ENCODE measurements around the gene HPCAL1.
A peak's percentile ranks its signal among the peaks of the same experiment; 100 is the strongest.

The HPCAL1 gene

DNA sequence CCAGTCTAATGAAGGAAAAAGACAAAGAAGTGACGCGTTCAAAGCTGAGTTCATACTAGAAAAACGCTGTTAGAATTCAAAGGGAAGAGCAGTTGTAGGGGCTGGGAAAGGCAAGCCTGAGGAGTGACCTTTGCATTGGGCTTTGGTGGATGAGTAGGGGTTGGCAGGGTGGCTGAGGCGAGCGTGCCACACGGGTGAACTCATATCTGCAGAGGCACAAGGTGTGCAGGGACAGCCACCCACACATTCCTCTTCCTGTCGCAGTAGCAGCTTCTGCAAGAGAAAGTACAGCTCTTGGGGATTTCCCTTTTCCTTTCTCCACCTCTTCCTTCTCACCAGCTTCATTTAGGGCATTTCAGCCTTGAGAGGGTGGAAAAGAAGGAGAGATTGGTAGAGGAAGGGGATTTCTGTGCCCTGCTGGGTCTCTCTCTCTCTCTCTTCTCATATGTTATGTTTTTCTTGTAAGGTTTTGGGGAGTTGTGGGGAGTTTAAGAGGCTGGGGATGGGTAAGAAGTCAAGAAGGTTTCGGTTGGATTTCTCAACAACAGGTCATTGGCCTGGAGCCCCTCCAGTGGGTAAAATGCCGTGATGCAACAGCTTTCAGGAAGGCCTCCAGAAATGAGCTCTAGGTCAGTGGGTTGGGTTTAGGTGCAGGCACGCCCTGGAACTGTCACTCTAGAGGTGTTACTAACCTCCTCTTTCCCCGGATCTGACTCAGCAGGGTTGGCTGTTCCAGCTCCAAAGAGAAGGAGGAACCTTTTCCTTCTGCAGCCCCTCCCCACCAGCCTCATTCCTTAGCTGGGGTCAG lies 105.3 kb downstream of the HPCAL1 start:
- DNase-seq (ENCODE audit: low read depth), result peak; percentile 32

DNA sequence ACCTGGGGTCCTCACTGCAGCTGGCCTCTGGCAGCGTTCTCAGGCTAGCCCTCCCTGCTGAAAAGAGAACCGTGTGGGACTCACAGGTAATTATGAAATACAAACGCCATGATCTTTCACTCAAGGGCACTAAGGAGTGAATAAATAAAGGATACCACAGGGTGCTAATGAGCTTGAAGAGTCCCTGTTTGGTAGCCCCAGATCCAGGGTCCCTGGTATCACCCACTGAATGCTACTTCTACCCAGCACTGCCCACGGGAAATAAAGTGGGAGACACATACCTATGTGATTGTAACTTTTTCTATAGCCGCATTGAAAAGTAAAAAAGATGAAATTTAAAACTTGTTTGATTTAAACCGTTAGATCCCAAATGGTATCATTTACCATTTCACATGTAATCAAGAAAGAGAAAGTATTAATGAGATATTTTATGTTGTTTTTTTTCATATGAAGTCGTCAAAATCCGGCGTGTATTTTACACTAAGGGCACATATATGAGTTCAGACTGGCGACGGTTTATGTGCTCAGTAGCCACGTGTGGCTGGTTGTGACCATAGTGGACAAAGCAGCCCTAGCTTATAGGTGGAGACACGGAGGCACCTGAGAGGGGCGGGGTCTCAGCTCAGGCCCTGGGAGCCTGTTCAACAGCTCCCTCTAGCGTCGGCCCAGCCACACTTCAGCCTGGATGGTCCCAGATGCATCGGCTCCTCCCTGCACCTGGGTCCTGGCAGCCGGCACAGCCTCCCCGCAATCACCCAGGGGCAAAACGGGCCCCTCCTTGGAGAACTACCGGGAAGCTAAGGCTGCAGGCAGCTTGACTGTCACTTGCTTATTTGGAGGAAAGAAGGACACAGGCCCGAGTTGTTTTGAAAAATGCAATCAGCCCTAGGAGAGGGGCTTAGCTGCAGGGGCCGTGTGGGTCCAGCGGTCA lies 106.2 kb downstream of the HPCAL1 start:
- peak; percentile 69 for DNase-seq (ENCODE audit: low read depth)

- DNase-seq (ENCODE audit: low read depth), result no peak
Measured at GRCh38 chr2:10410001-10410822, 107.5 kb downstream of the HPCAL1 start.

DNA sequence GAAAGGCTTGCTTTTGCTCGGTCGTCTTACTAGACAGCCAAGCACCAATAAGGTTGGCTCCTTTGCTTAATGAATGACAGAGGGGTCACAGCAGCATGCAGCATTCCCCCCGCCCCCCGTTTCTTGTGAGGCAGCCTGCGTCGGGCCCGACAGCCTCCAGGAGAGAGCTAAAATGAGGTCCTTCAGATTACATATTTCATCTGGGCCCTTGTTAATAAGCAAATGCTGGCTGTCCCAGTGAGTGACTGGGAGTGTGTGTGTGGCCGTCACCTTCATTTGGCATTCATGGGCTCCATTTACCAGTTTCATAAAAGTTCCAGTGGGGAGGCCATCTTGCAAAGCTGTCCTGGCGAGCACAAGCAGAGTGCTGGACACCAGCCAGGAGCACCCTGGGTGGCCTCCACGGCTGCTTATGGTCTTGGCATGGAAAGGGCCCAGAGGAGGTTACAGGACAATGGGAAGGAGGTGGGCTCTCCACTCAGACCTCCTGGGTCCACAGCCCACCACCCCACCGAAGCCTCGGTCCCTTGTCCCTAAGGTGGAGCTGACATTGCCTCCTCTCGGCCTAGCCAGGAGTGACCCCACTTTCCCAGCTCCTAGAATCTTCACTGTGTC lies 108.2 kb downstream of the HPCAL1 start:
- DNase-seq (ENCODE audit: low read depth), result no peak

GRCh38 chr2:10411557-10411956 lies 108.9 kb downstream of the HPCAL1 start:
- DNase-seq (ENCODE audit: low read depth), result no peak

DNA sequence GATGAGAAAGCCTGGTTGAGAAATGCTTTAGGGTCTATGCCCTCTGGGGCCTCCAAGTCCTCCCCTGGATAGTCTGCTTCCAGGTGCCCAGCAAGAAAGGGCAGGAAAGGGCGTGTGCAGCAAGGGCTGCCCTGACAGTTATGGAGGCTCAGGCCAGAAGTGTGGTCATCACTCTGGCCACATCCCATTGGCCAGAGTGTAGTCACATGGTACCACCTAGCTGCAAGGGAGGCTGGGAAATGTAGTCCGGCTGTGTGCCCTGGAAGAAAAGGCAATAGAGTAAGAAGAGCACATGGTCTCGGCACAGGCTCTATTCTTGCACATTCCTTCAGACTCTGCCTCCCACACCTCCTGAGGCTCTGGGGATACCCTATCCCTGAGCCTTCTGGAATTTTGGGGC lies 109.7 kb downstream of the HPCAL1 start:
- no peak for DNase-seq (ENCODE audit: low read depth)

DNA sequence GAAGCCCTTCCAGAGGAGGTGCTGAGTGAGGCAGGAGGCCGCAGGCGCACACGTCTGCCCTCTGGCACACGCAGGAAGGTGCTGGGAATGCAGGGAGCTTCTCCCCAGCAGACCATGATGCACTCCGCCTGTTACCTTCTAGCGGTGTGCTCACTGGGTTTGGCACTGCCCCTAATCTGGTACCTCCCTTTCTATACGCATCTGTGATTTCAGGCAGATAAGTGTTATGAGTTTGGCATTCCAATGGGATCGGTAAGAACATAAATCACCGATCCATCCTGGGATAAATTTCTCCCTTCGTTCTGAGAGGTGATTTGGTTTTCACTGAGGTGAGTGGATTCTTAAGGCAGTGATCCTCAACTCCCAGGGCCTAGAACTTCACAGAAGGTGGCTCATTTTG lies 110.8 kb downstream of the HPCAL1 start:
- no peak for DNase-seq (ENCODE audit: low read depth)

DNA sequence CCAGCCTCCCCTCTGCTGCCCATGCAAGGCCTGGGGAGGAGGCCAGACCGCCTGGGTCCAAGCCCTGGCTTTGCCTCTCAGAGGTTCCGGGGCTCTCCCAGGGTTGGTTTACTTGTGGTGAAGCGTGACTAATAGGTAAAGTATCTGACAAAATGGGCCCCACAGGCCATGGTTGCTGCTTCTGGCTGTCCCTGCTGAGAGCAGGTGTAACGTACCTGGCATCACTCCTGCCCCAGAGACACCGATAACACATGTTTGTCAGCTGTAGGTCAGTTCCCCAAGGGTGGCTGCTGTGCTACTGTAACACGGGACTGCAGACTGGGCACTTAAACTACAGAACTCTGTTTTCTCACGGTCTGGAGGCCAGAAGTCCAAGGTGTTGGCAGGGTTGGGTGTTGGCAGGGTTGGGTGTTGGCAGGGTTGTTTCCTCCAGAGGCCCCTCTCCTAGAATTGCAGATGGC lies 111.3 kb downstream of the HPCAL1 start:
- DNase-seq (ENCODE audit: low read depth), result no peak

DNA sequence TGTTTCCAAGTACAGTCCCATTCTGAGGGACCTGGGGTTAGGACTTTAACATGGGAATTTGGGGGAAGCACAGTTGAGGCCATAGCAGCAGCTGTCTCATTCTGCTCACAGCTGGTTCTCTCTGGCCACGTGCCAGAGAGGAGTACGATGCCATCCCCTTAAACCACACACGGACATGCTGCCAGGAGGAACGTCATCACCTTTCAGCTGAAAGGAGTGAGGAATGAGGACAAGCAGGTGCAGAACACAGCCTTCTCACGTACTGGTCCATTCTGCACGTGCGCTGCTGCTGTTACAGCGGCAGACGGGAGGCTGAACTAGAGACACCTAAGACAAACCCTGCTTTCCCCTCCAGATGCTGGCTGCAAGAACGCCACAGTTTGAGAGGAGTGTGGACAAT lies 111.9 kb downstream of the HPCAL1 start:
- DNase-seq (ENCODE audit: low read depth), result no peak

GRCh38 chr2:10415048-10415447 lies 112.3 kb downstream of the HPCAL1 start:
- no peak for DNase-seq (ENCODE audit: low read depth)

GRCh38 chr2:10415640-10416039 lies 112.9 kb downstream of the HPCAL1 start:
- DNase-seq (ENCODE audit: low read depth), result no peak

DNA sequence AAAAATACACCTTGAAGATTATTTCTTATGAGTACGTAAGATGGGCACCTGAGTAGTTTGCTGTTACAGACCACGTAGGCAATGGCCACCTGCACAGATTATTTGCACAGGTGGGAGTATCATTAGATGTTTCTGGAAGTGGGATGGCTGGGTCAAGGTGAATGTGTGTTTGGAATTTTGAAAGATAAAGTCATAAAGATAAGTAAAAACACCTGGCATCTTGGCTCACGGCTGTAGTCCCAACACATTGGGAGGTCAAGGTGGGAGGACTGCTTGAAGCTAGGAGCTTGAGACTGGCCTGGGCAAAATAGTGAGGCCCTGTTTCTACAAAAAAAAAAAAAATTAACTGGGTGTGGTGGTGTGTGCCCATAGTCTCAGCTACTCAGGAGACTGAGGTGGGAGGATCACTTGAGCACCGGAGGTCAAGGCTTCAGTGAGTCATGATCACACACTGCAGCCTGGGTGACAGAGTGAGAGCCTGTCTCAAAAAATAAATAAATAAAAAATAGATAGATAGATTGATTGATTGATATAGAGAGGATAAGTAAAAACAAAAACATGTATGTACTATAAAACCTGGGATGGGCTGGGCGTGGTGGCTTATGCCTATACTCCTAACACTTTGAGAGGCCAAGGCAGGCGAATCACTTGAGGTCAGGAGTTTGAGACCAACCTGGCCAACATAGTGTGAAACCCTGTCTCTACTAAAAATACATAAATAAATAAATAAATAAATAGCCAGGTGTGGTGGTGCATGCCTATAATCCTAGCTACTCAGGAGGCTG lies 115.0 kb downstream of the HPCAL1 start:
- DNase-seq (ENCODE audit: low read depth), result no peak

- no peak for DNase-seq (ENCODE audit: low read depth)
Measured at GRCh38 chr2:10419553-10420257, 117.0 kb downstream of the HPCAL1 start.

GRCh38 chr2:10422251-10422650 lies 119.5 kb downstream of the HPCAL1 start:
- DNase-seq (ENCODE audit: low read depth), result no peak

DNA sequence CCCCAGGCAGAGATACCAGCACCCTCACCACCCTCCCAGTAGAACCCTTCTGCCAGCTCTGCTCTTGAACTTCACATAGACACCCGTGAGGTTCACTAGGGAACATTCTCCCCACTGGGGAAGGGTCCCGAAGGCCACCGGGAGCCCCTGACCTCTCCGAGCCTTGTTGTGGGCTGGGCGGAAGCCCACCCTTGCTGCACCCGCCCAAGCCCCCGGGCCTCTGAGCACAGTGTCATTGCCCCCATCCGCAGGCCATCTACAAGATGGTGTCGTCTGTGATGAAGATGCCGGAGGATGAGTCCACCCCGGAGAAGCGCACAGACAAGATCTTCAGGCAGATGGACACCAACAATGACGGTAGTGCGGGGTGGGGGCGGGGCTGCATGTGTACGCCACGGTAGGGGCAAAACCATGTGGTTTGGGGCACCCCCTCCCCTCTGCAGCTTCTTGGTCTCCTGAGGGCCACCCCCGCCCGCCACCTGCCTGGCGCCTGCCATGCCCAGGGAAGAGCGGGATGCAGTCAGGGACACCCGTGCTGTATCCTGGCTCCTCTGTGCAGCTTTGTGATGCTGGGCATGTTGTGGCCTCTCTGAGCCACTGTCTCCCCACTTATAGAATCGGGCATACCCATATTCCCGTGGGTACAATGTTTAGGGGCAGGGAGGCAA lies 120.2 kb downstream of the HPCAL1 start:
- DNase-seq (ENCODE audit: low read depth), result no peak

- DNase-seq (ENCODE audit: low read depth), result no peak
Measured at GRCh38 chr2:10423400-10423774, 120.7 kb downstream of the HPCAL1 start.

DNA sequence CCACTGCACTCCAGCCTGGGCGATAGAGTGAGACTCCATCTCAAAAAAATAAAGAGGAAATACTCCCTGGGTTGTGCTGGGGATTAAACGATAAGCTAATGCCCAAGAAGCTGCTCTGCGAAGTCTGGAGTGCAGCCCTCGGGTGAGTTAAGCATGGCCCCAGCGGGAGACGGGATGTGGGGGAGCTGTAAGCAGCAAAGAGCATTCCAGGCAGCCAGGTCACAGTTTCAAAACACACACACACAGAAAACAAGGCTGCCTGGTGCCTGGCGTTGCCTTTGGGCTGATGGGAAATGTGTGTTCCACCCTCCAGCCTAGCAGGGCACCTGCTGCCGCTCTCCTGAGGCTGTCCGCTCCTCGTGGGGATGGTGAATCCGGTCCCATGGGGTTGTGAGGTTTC lies 121.3 kb downstream of the HPCAL1 start:
- no peak for DNase-seq (ENCODE audit: low read depth)

DNA sequence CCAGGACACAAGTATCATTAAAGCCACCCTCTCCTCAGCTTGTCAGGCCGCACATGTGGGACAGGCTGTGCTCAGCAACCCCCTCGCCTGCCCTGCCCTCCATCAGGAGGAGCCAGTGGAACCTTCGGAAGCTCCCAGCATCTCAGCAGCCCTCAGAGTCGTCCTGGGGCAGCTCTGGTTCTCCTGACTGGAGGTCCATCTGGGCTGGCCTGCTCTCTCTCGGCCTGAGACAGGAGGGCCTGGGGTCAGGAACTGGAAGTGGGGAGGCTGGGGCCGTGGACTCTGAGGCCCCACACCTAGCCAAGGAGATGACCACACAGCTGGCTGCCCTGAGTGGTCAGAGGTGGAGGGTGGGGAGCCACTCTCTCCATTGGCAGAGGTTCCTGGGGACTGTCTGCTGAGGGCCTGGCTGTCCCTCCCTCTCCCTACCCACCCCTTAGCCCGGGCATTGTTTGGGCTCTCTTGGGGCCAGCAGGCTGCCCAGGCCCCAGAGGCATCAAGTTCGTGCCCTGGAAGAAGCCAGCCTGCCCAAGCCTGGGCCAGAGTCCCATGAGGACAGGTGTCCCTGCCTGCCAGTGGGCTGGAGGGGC lies 122.3 kb downstream of the HPCAL1 start:
- DNase-seq (ENCODE audit: low read depth), result no peak

- DNase-seq (ENCODE audit: low read depth), result no peak
Measured at GRCh38 chr2:10425699-10426098, 123.0 kb downstream of the HPCAL1 start.
